ENCODE results near the gene DCC.

Gene DCC

GRCh38 chr18:52339891-52340371 lies at the start of gene DCC:
TSS of gene DCC (plus strand) at chr18:52340197. CDS start at chr18:52340788, 591 bp downstream.
- DNase-seq (ENCODE audit: low read depth in 1 of 2, low spot score in 1 of 2), result no peak

- DNase-seq (ENCODE audit: low read depth in 1 of 2, low spot score in 1 of 2), result no peak
Measured at GRCh38 chr18:52310651-52311050, 29.3 kb upstream of the DCC start.

GRCh38 chr18:52311331-52311730 lies 28.7 kb upstream of the DCC start:
- no peak for DNase-seq (ENCODE audit: low read depth in 1 of 2, low spot score in 1 of 2)

DNA sequence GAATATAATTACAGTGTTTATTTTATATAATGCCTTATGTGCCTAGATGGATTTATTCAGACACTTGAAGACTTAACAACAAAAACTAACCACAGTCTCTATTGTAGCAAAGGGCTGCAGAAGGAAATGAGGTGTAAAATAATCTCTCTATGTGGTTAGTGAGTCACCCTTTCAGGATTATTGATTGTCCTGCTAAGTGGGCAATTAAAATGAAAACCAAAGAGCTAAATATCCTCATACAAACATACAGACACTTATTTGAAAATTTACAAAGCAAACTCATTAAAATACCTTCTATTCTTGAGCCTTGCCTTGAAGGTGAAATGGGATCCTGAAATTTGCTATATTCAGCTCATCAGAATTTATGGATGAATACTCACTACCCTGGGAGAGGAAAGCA lies 27.7 kb upstream of the DCC start:
- no peak for DNase-seq (ENCODE audit: low read depth in 1 of 2, low spot score in 1 of 2)

DNA sequence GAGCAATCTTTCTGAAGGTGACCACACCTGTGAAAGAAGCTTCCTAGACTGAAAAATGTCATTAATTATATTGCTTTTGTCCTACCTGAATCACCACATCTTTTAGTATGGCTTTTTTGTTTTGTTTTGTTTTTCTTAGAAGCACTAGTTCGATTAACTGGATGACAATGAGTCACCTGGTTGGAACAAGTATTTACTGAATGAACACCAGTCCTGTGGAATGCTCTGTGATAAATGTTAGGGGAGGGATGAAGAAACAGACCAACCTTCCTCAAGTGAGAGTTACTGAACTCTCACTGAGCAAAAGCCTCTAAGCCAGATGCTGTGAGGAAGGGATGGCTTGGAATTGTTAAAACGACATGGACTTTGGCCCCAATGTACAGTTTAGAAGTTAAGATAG lies 26.8 kb upstream of the DCC start:
- DNase-seq (ENCODE audit: low read depth in 1 of 2, low spot score in 1 of 2), result no peak

- no peak for DNase-seq (ENCODE audit: low read depth in 1 of 2, low spot score in 1 of 2)
Measured at GRCh38 chr18:52319424-52319983, 20.5 kb upstream of the DCC start.

- DNase-seq (ENCODE audit: low read depth in 1 of 2, low spot score in 1 of 2), result no peak
Measured at GRCh38 chr18:52322307-52322706, 17.7 kb upstream of the DCC start.

GRCh38 chr18:52323802-52324201 lies 16.2 kb upstream of the DCC start:
- DNase-seq (ENCODE audit: low read depth in 1 of 2, low spot score in 1 of 2), result no peak

- DNase-seq (ENCODE audit: low read depth in 1 of 2, low spot score in 1 of 2), result no peak
Measured at GRCh38 chr18:52325997-52326396, 14.0 kb upstream of the DCC start.

- no peak for DNase-seq (ENCODE audit: low read depth in 1 of 2, low spot score in 1 of 2)
Measured at GRCh38 chr18:52333860-52334259, 6.1 kb upstream of the DCC start.

DNA sequence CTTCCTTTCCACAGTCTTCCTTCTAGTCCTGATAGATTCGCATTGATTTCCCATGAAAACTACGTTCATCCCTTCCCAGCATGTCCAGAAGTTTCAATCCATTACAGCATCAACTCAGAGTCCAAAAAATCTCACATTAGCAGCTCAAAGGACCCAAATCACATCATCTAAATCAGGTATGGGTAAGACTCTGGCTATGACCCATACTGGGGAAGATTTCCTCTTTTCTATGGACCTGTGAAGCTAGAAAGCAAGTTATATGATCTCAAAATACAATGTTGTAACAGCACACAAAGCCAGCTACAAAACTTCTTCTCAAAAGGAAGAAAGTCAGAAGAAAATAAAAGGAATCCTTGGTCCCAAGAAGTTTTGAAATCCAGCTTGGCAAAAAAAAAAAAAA lies 5.7 kb upstream of the DCC start:
- no peak for DNase-seq (ENCODE audit: low read depth in 1 of 2, low spot score in 1 of 2)

- DNase-seq (ENCODE audit: low read depth in 1 of 2, low spot score in 1 of 2), result no peak
Measured at GRCh38 chr18:52334896-52335295, 5.1 kb upstream of the DCC start.

GRCh38 chr18:52337276-52337675 lies 2.7 kb upstream of the DCC start:
- no peak for DNase-seq (ENCODE audit: low read depth in 1 of 2, low spot score in 1 of 2)

DNA sequence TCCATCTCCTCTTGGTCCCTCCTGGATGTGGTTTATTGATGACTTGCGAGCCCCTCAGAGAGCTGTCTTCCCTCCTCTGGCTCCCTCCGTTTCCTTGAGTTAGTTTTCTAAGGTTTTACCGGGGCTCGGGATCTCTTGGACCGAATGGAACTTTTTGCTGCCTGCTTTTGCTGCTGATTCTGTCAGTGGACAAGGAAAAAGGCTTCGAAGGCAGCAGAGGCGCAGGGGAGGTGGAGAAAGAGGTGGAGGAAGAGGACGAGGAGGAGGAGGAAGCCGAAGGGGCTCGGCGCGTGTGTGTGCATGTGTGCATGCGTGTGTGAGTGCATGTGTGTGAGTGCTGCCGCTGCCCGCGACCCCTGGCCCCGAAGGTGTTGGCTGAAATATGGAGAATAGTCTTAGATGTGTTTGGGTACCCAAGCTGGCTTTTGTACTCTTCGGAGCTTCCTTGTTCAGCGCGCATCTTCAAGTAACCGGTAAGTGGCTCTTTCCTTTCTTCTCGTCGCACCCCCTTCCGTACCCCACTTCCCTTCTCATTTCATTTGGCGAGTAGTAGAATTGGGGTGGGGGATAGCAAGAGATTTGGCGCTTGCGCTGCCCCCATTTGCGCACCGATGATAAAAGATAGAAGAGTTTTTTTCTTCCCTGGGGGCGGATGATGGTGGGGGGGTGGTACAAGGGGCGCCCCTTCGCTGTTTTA lies 557 bp downstream of the DCC start:
- no peak for DNase-seq (ENCODE audit: low read depth in 1 of 2, low spot score in 1 of 2)

DNA sequence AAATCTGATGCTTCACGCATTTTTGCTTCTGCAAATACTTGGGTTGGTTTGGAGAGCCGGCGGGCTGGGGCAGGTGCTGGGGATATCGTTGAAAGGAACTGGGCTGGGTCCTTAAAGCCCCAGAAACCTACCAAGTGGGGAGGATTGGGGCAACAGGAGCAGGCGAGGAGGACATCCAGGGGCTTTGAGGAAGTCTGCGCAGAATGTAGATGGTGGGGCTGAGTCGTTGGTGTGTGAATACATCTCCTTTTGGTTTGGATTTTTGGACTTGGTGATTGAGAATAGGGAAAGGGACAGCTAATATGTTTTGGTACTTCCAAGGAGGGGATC lies 1.1 kb downstream of the DCC start:
- DNase-seq (ENCODE audit: low read depth in 1 of 2, low spot score in 1 of 2), result no peak

DNA sequence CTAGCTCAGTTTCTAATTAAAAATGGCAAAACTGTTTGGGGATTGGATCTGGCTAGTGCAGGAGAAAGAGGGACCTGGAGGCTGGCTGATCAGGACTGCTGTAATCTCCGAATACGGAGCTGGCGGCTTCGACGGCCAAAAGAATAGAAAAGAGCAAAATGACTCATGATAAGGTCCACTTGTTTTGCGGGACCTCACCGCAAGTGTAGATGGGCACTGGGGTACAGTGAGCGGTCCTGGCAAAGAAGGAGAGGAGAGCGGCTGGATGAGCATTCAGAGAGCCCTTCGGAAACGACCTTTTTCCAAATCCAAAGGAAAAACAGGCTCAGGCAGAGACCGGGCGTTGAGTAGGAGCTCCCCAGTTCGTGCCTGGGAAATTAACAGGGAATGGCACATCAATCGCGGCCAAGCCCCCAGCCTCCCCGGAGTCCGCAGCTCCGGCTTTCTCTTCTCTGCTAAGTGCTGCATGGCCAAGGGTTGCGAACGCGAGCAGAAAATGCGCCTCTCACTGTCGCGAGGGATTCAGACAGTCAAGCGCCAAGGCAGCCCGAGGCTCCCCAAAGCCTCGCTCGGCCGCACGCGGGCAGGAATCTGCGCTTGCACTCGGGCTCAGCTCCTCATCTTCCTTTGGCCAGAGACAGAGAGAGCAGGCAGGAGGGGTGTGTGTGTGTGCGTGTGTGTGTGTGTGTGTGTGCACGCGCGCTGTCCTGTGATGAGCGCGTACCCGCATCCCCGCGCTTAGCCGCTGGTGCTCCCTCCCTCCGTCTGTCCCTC lies 1.8 kb downstream of the DCC start:
- DNase-seq (ENCODE audit: low read depth in 1 of 2, low spot score in 1 of 2), result no peak

GRCh38 chr18:52342456-52342855 lies 2.5 kb downstream of the DCC start:
- no peak for DNase-seq (ENCODE audit: low read depth in 1 of 2, low spot score in 1 of 2)

DNA sequence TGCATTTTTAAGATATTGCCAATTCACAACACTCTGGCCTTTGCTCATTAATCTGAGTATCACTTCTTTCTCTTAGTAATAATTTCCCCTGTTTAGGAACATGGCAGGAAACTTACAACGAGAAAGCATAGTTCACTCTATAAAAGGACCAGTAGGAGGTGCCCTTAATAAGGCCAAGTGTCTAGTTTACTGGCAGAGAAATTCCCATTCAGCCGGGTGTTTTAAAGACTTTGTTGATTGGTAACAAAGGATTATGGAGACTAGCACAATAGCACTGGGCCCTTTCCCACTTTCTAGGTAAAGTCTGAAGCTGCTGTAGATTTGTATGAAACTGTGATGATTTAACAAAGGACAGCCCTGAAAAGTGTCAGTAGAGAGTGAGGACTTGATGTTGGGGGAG lies 3.1 kb downstream of the DCC start:
- DNase-seq (ENCODE audit: low read depth in 1 of 2, low spot score in 1 of 2), result no peak

DNA sequence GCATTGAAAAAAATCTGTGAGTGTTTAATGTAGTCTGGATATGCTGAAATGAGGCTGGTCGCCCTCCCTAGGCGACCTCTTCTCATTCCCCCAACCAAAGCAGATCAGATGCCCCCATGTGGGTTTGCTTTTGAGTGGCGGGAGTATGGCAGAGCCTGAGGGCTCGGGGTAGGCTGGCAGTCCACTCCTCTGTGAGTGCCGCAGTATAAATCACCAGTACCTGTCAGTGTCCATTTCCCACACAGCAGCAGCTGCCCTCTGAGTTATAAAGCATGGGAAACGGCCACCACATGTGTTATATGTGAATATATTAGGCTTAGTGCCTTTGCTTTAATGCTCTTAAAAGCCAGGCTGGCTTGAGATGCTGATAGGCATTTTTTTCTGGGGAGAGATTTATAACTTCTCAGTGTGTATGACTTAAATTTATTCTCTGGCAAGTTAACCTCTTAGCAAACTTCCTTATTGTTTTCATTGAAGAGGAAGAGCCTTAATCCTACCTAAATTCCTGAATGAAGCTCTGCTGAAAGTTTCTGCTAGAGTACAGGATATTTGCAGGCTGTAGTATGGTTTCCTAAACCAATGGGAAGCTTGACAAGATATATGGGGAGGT lies 3.8 kb downstream of the DCC start:
- DNase-seq (ENCODE audit: low read depth in 1 of 2, low spot score in 1 of 2), result no peak

DNA sequence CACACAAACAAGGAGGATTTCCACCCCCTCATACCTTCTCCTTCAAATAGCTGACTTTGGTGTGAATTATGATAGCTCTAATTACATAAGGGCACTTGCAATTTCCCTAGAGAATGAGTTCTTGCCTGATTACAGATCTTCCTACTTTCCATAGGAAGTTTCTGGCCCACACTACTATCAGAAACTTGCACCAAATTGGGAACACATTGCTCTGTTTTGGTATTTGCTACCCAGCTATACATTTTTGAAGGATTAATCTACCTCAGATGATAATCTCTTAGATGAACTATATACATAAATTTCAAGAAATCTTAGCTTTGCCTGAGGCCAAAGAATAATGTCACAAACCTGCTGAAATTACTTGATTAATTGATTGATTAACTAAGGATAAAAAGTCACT lies 4.9 kb downstream of the DCC start:
- no peak for DNase-seq (ENCODE audit: low read depth in 1 of 2, low spot score in 1 of 2)

GRCh38 chr18:52345428-52345827 lies 5.4 kb downstream of the DCC start:
- DNase-seq (ENCODE audit: low read depth in 1 of 2, low spot score in 1 of 2), result no peak

- DNase-seq (ENCODE audit: low read depth in 1 of 2, low spot score in 1 of 2), result no peak
Measured at GRCh38 chr18:52348209-52348608, 8.2 kb downstream of the DCC start.
